HCT116 (cell line): Measurements from ENCODE around the gene RCSD1. TPM values are rescaled to one million over a fixed set of nuclear protein-coding genes. Genes with fewer than 3 reads are reported as not detected.

Experiments
- ATAC-seq: fragments of 200-7000 bp; cut with Tn5 transposase; 2 replicates; pipeline ENCODE4 v1.9.1; 2020; ENCODE audit warnings: mild to moderate bottlenecking, moderate library complexity
- BruUV-seq: library from RNA; stranded (reverse); fragments of 400-500 nt; replicated peaks from 2 replicates; lab custom pipeline; 2021; lab: Mats Ljungman, UMichigan
- CTCF ChIA-PET: fragments of 300-600 bp; sonication (Branson Sonifier 250); formaldehyde crosslinking; loops from one replicate; lab custom pipeline; 2021; ENCODE audit warnings: antibody characterized with exemption; lab: Charles Lee
- POLR2A ChIA-PET: fragments of 300-600, 350-600 bp; sonication (Branson Sonifier 250); formaldehyde crosslinking; loops from one replicate; lab custom pipeline; 2021; ENCODE audit warnings: antibody characterized with exemption; lab: Charles Lee
- RAD21 ChIA-PET, 2 experiments: fragments of 300-600 bp; sonication (Branson Sonifier 250); formaldehyde crosslinking; loops; one replicate each; lab custom pipeline; 2023; ENCODE audit warnings: low total read pairs in 2 of 2; ENCODE audit not compliant: uncharacterized antibody in 2 of 2, unreplicated experiment in 2 of 2, low non-redundant PET in 1 of 2; lab: Charles Lee
- DNase-seq: peaks from one replicate; pipeline ENCODE4 v3.0.0-alpha.2; 2010; ENCODE audit warnings: low read depth, low spot score
- H2AFZ ChIP-seq: fragments of 200-600 bp; shearing (Covaris generic), sonication (generic); 2 replicates; pipeline ENCODE4 v1.6.1; 2017; ENCODE audit warnings: low read depth, mixed run types, mixed read lengths, antibody characterized with exemption, low read length; ENCODE audit not compliant: poor library complexity, severe bottlenecking
- H3K27ac ChIP-seq: 2 replicates; pipeline ENCODE4 v1.5.1; 2012; ENCODE audit warnings: low read depth, low read length
- H3K27me3 ChIP-seq: fragments of 200-600 bp; sonication (generic); 2 replicates; pipeline ENCODE4 v1.6.1; 2016; ENCODE audit warnings: mixed run types, low read length, mixed read lengths; ENCODE audit not compliant: insufficient read depth
- H3K36me3 ChIP-seq, 2 experiments: fragments of 200-500 bp in 1 of 2; fragments of 200-600 bp in 1 of 2; sonication (Bioruptor generic) in 1 of 2; sonication (generic) in 1 of 2; 2 replicates each; pipeline versions ENCODE4 v1.5.1 to v1.6.1; 2014 to 2016; ENCODE audit warnings: low read length in 2 of 2, inconsistent platforms in 1 of 2, mixed read lengths in 1 of 2, mixed run types in 1 of 2; ENCODE audit not compliant: insufficient read depth in 2 of 2, control insufficient read depth in 1 of 2
- H3K4me1 ChIP-seq, 2 experiments: fragments of 200-600 bp in 1 of 2; sonication (generic) in 1 of 2; 2 replicates each; pipeline versions ENCODE4 v1.5.1 to v1.6.1; 2012 to 2017; ENCODE audit warnings: low read length in 2 of 2, inconsistent platforms in 1 of 2, mild to moderate bottlenecking in 1 of 2, mixed read lengths in 1 of 2, mixed run types in 1 of 2, moderate library complexity in 1 of 2; ENCODE audit not compliant: insufficient read depth in 2 of 2, control insufficient read depth in 1 of 2
- H3K4me2 ChIP-seq: fragments of 200-600 bp; sonication (generic); 2 replicates; pipeline ENCODE4 v1.6.1; 2017; ENCODE audit warnings: mixed run types, low read length, mixed read lengths
- H3K4me3 ChIP-seq, 2 experiments: fragments of 200-600 bp in 1 of 2; sonication (generic) in 1 of 2; replicated peaks in 1 of 2; 2 replicates each; pipeline ENCODE4 v1.5.1; 2011 to 2016; ENCODE audit warnings: low read length in 2 of 2, control low read depth in 1 of 2, low read depth in 1 of 2, mild to moderate bottlenecking in 1 of 2, mixed read lengths in 1 of 2, mixed run types in 1 of 2
- H3K79me2 ChIP-seq: fragments of 200-600 bp; sonication (generic); 2 replicates; pipeline ENCODE4 v1.6.1; 2017; ENCODE audit warnings: mild to moderate bottlenecking, mixed run types, low read length, moderate library complexity, mixed read lengths; ENCODE audit not compliant: insufficient read depth
- H3K9ac ChIP-seq: fragments of 200-600 bp; sonication (generic); 2 replicates; pipeline ENCODE4 v1.6.1; 2016; ENCODE audit warnings: low read length, mixed read lengths
- H3K9me2 ChIP-seq: fragments of 200-600 bp; sonication (generic), shearing (Covaris generic); 2 replicates; pipeline ENCODE4 v1.6.1; 2017; ENCODE audit warnings: mixed run types, mild to moderate bottlenecking, moderate library complexity; ENCODE audit not compliant: insufficient read depth
- H3K9me3 ChIP-seq, 2 experiments: fragments of 200-500 bp in 1 of 2; fragments of 200-600 bp in 1 of 2; sonication (Bioruptor generic) in 1 of 2; sonication (generic) in 1 of 2; 2 replicates each; pipeline ENCODE4 v1.6.1; 2014 to 2017; ENCODE audit warnings: low read length in 2 of 2, mixed read lengths in 2 of 2, inconsistent platforms in 1 of 2, low read depth in 1 of 2, mild to moderate bottlenecking in 1 of 2, mixed run types in 1 of 2, moderate library complexity in 1 of 2; ENCODE audit not compliant: control insufficient read depth in 1 of 2, insufficient read depth in 1 of 2
- H4K20me1 ChIP-seq: fragments of 200-600 bp; sonication (generic), shearing (Covaris generic); 2 replicates; pipeline ENCODE4 v1.6.1; 2017; ENCODE audit warnings: mixed run types, mild to moderate bottlenecking, moderate library complexity; ENCODE audit not compliant: insufficient read depth
- CBX3 ChIP-seq: IDR thresholded peaks from 2 replicates; pipeline ENCODE4 v1.6.1; 2012; ENCODE audit warnings: low read depth
- CEBPB ChIP-seq: IDR thresholded peaks from 2 replicates; pipeline ENCODE4 v1.6.1; 2012; ENCODE audit warnings: low read depth
- EGR1 ChIP-seq: IDR thresholded peaks from 2 replicates; pipeline ENCODE4 v1.6.1; 2012; ENCODE audit warnings: low read depth
- EZH2 ChIP-seq: fragments of 200-600 bp; sonication (generic); IDR thresholded peaks from 2 replicates; pipeline ENCODE4 v1.6.1; 2017; ENCODE audit warnings: antibody characterized with exemption, mixed run types
- EZH2phosphoT487 ChIP-seq: fragments of 200-600 bp; IDR thresholded peaks from 2 replicates; pipeline ENCODE4 v1.6.1; 2018; ENCODE audit warnings: antibody characterized with exemption, borderline replicate concordance
- FOSL1 ChIP-seq: IDR thresholded peaks from 2 replicates; pipeline ENCODE4 v1.6.1; 2012; ENCODE audit warnings: low read depth
- JUND ChIP-seq: IDR thresholded peaks from 2 replicates; pipeline ENCODE4 v1.6.1; 2012
- POLR2A ChIP-seq: IDR thresholded peaks from 2 replicates; pipeline ENCODE4 v1.7.0; 2011; ENCODE audit warnings: borderline replicate concordance; ENCODE audit not compliant: insufficient read depth, insufficient read length; ENCODE audit errors: extremely low read depth
- POLR2AphosphoS5 ChIP-seq: IDR thresholded peaks from 2 replicates; pipeline ENCODE4 v1.6.1; 2011; ENCODE audit warnings: mild to moderate bottlenecking, low read depth, low read length, moderate library complexity
- RAD21 ChIP-seq: IDR thresholded peaks from 2 replicates; pipeline ENCODE4 v1.6.1; 2012; ENCODE audit warnings: low read depth, mild to moderate bottlenecking
- SP1 ChIP-seq: IDR thresholded peaks from 2 replicates; pipeline ENCODE4 v1.6.1; 2012; ENCODE audit warnings: low read depth
- SRF ChIP-seq: IDR thresholded peaks from 2 replicates; pipeline ENCODE4 v1.6.1; 2012; ENCODE audit warnings: low read depth
- TCF7L2 ChIP-seq: IDR thresholded peaks from 2 replicates; pipeline ENCODE4 v1.7.0; 2011; ENCODE audit warnings: borderline replicate concordance, inconsistent platforms; ENCODE audit not compliant: insufficient read depth, insufficient read length; ENCODE audit errors: extremely low read depth
- YY1 ChIP-seq: IDR thresholded peaks from 2 replicates; pipeline ENCODE4 v1.6.1; 2011; ENCODE audit warnings: low read length, low read depth, moderate library complexity, mild to moderate bottlenecking; ENCODE audit not compliant: insufficient replicate concordance; ENCODE audit errors: extremely low read depth
- ZNF274 ChIP-seq: fragments of 200-500 bp; sonication (Bioruptor generic); IDR thresholded peaks from 2 replicates; pipeline ENCODE4 v1.6.1; 2014; ENCODE audit warnings: mild to moderate bottlenecking, low read depth, low read length, inconsistent platforms
- intact Hi-C: fragments of 100-400 bp; cut with micrococcal nuclease; formaldehyde crosslinking; loops from 2 replicates; pipeline ENCODE4 v1.10.0; 2022
- total RNA-seq: library from RNA; stranded (reverse); gene quantifications from one replicate; pipeline ENCODE4 v1.2.1, GENCODE V29; 2021; ENCODE audit not compliant: unreplicated experiment
- TF ChIP-seq, protein P1 (sequence below), 3 experiments: fragments of 200-600 bp in 1 of 3; sonication (generic) in 1 of 3; IDR thresholded peaks in 2 of 3; conservative IDR thresholded peaks in 1 of 3; 2 replicates each; pipeline ENCODE4 v1.5.1; 2012 to 2017; ENCODE audit warnings: low read depth in 2 of 3, low read length in 2 of 3, antibody characterized with exemption in 1 of 3, borderline replicate concordance in 1 of 3, control low read depth in 1 of 3, mild to moderate bottlenecking in 1 of 3, mixed read lengths in 1 of 3, mixed run types in 1 of 3, moderate library complexity in 1 of 3; ENCODE audit not compliant: insufficient read depth in 1 of 3
- TF ChIP-seq, protein P2 (sequence below): IDR thresholded peaks from 2 replicates; pipeline ENCODE4 v1.6.1; 2011; ENCODE audit warnings: mild to moderate bottlenecking, low read length, moderate library complexity; ENCODE audit not compliant: insufficient replicate concordance; ENCODE audit errors: extremely low read depth
- TF ChIP-seq, protein P3 (sequence below): IDR thresholded peaks from 2 replicates; pipeline ENCODE4 v1.6.1; 2012
- TF ChIP-seq, protein P4 (sequence below): IDR thresholded peaks from 2 replicates; pipeline ENCODE4 v1.6.1; 2012; ENCODE audit warnings: low read depth
- TF ChIP-seq, protein P5 (sequence below): IDR thresholded peaks from 2 replicates; pipeline ENCODE4 v1.6.1; 2012

RCSD1 gene
- total RNA-seq, 1 experiment from 2014 or later = 0.15 TPM

DNA sequence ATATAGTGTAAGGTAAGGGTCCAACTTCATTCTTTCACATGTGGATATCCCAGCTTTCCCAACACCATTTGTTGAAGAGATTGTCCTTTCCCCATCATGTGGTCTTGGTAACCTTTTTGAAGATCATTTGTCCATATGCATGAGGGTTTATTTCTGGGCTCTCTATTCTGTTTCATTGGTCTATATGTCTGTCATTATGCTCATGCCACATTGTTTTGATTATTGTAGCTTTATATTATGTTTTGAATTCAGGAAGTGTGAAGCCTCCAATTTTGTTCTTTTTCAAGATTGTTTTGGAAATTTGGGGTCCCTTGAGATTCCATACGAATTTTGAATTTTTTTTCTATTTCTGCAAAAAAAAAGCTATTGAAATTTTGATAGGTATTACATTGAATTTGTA is 15.2 kb upstream of the RCSD1 start:
- Histone ChIP-seq H3K4me1 (no peaks in the 10 kb centered on the region), H3K27me3 (no peaks in the 10 kb centered on the region), H3K4me2 (no peak overlapping the region), H3K9me2 (no peaks in the 10 kb centered on the region), H4K20me1 (no peaks in the 10 kb centered on the region), H2AFZ (no peak overlapping the region), H3K4me3 (no peak overlapping the region), H3K79me2 (no peaks in the 10 kb centered on the region), H3K36me3 (no peaks in the 10 kb centered on the region), H3K27ac (no peak overlapping the region), H3K9me3 (no peaks in the 10 kb centered on the region), H3K9ac (no peak overlapping the region)
- intact Hi-C loops = no loop called here
- ChIA-PET RAD21 (no interaction called here), CTCF (no interaction called here), POLR2A (no interaction called here)
- no TSS peak for BruUV-seq
- ATAC-seq (no peak), DNase-seq (no peak)
- TF ChIP-seq JUND (no peak), TCF7L2 (no peak), SP1 (no peak), EZH2 (no peak), EZH2phosphoT487 (no peak), POLR2A (no peak), CBX3 (no peak), POLR2AphosphoS5 (no peak), RAD21 (no peak), EGR1 (no peak), YY1 (no peak), ZNF274 (no peak), FOSL1 (no peak), SRF (no peak), CEBPB (no peak)
- TF ChIP-seq, protein P1, sequence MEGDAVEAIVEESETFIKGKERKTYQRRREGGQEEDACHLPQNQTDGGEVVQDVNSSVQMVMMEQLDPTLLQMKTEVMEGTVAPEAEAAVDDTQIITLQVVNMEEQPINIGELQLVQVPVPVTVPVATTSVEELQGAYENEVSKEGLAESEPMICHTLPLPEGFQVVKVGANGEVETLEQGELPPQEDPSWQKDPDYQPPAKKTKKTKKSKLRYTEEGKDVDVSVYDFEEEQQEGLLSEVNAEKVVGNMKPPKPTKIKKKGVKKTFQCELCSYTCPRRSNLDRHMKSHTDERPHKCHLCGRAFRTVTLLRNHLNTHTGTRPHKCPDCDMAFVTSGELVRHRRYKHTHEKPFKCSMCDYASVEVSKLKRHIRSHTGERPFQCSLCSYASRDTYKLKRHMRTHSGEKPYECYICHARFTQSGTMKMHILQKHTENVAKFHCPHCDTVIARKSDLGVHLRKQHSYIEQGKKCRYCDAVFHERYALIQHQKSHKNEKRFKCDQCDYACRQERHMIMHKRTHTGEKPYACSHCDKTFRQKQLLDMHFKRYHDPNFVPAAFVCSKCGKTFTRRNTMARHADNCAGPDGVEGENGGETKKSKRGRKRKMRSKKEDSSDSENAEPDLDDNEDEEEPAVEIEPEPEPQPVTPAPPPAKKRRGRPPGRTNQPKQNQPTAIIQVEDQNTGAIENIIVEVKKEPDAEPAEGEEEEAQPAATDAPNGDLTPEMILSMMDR (IDR thresholded peaks at IDR 0.05 in 2 of 3, conservative IDR thresholded peaks at IDR 0.05 in 1 of 3; ENCODE audit: borderline replicate concordance in 1 of 3, insufficient read depth in 1 of 3, low read depth in 2 of 3, low read length in 2 of 3) = no peak
- TF ChIP-seq, protein P2, sequence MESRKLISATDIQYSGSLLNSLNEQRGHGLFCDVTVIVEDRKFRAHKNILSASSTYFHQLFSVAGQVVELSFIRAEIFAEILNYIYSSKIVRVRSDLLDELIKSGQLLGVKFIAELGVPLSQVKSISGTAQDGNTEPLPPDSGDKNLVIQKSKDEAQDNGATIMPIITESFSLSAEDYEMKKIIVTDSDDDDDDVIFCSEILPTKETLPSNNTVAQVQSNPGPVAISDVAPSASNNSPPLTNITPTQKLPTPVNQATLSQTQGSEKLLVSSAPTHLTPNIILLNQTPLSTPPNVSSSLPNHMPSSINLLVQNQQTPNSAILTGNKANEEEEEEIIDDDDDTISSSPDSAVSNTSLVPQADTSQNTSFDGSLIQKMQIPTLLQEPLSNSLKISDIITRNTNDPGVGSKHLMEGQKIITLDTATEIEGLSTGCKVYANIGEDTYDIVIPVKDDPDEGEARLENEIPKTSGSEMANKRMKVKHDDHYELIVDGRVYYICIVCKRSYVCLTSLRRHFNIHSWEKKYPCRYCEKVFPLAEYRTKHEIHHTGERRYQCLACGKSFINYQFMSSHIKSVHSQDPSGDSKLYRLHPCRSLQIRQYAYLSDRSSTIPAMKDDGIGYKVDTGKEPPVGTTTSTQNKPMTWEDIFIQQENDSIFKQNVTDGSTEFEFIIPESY = no peak
- TF ChIP-seq, protein P3, sequence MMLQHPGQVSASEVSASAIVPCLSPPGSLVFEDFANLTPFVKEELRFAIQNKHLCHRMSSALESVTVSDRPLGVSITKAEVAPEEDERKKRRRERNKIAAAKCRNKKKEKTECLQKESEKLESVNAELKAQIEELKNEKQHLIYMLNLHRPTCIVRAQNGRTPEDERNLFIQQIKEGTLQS = no peak
- TF ChIP-seq, protein P4, sequence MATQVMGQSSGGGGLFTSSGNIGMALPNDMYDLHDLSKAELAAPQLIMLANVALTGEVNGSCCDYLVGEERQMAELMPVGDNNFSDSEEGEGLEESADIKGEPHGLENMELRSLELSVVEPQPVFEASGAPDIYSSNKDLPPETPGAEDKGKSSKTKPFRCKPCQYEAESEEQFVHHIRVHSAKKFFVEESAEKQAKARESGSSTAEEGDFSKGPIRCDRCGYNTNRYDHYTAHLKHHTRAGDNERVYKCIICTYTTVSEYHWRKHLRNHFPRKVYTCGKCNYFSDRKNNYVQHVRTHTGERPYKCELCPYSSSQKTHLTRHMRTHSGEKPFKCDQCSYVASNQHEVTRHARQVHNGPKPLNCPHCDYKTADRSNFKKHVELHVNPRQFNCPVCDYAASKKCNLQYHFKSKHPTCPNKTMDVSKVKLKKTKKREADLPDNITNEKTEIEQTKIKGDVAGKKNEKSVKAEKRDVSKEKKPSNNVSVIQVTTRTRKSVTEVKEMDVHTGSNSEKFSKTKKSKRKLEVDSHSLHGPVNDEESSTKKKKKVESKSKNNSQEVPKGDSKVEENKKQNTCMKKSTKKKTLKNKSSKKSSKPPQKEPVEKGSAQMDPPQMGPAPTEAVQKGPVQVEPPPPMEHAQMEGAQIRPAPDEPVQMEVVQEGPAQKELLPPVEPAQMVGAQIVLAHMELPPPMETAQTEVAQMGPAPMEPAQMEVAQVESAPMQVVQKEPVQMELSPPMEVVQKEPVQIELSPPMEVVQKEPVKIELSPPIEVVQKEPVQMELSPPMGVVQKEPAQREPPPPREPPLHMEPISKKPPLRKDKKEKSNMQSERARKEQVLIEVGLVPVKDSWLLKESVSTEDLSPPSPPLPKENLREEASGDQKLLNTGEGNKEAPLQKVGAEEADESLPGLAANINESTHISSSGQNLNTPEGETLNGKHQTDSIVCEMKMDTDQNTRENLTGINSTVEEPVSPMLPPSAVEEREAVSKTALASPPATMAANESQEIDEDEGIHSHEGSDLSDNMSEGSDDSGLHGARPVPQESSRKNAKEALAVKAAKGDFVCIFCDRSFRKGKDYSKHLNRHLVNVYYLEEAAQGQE = no peak
- TF ChIP-seq, protein P5, sequence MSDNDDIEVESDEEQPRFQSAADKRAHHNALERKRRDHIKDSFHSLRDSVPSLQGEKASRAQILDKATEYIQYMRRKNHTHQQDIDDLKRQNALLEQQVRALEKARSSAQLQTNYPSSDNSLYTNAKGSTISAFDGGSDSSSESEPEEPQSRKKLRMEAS = no peak
